Measurements from ENCODE around the gene MAVS. TPM values are rescaled to one million over a fixed set of nuclear protein-coding genes. Genes with fewer than 3 reads are reported as not detected.
A peak's percentile ranks its signal among the peaks of the same experiment; 100 is the strongest.

The MAVS gene
- total and polyA plus RNA-seq, 9 of the 15 experiments (the other 6 are each of a cell fraction or from before 2014, with no cell fraction given) = 1.6 to 22.0 (median 11.3) TPM

GRCh38 chr20:3843490-3843889, 3.1 kb upstream of the MAVS start (continued):
- TF ChIP-seq ZBTB7A (IDR thresholded peaks at IDR 0.05; ENCODE audit: borderline replicate concordance, control insufficient read depth, low read depth, low read length) = peak; percentile 84; the same call in 1 of the 2 replicates
- no peak for TF ChIP-seq RNF2 (IDR thresholded peaks at IDR 0.05)
- no peak; the same call in 1 of the 2 replicates for TF ChIP-seq ADNP (tag; IDR thresholded peaks at IDR 0.05)
- TF ChIP-seq FOXP4 (CRISPR knock-in tag; IDR thresholded peaks at IDR 0.05; ENCODE audit: borderline replicate concordance) = no peak
- no peak for TF ChIP-seq ZNF512 (tag; IDR thresholded peaks at IDR 0.05)
- no peak for TF ChIP-seq CEBPZ (IDR thresholded peaks at IDR 0.05; ENCODE audit: borderline replicate concordance, low read depth, low read length)
- no peak for TF ChIP-seq ZNF12 (CRISPR knock-in tag; IDR thresholded peaks at IDR 0.05)
- TF ChIP-seq HOXB6 (CRISPR knock-in tag; IDR thresholded peaks at IDR 0.05; ENCODE audit: borderline replicate concordance) = no peak
- no peak for TF ChIP-seq ZNF24 (IDR thresholded peaks at IDR 0.05)
- TF ChIP-seq NUFIP1 (IDR thresholded peaks at IDR 0.05; ENCODE audit: partially characterized antibody) = no peak
- TF ChIP-seq BACH1 (tag; IDR thresholded peaks at IDR 0.05) = no peak
- no peak for TF ChIP-seq HDAC8 (tag; IDR thresholded peaks at IDR 0.05)
- TF ChIP-seq EP400 (IDR thresholded peaks at IDR 0.05) = peak; percentile 57
- no peak for TF ChIP-seq ZNF79 (CRISPR knock-in tag; IDR thresholded peaks at IDR 0.05; ENCODE audit: low read depth)
- no peak for TF ChIP-seq BRF1 (IDR thresholded peaks at IDR 0.05; ENCODE audit: borderline replicate concordance, extremely low read depth, insufficient read length)
- TF ChIP-seq RBBP5 (IDR thresholded peaks at IDR 0.05; ENCODE audit: borderline replicate concordance, insufficient read depth, low read length, poor library complexity, severe bottlenecking) = peak; percentile 30
- TF ChIP-seq KDM2B (CRISPR knock-in tag; IDR thresholded peaks at IDR 0.05) = no peak
- no peak for TF ChIP-seq YBX1 (IDR thresholded peaks at IDR 0.05)
- no peak for TF ChIP-seq DACH1 (IDR thresholded peaks at IDR 0.05; ENCODE audit: partially characterized antibody)
- no peak for TF ChIP-seq HNRNPH1 (optimal IDR thresholded peaks at IDR 0.05; ENCODE audit: low read depth, low read length)
- no peak for TF ChIP-seq PKNOX1 (IDR thresholded peaks at IDR 0.05)
- TF ChIP-seq SNAPC5 (CRISPR knock-in tag; IDR thresholded peaks at IDR 0.05) = no peak
- no peak for TF ChIP-seq ZNF354B (CRISPR knock-in tag; IDR thresholded peaks at IDR 0.05)
